H1 (cell line): Measurements from ENCODE around the gene APLP2. TPM values are rescaled to one million over a fixed set of nuclear protein-coding genes. Genes with fewer than 3 reads are reported as not detected.

ENCODE experiments used
- CTCF ChIA-PET: fragments of 300-600 bp; sonication (Branson Sonifier 250); formaldehyde crosslinking; loops from one replicate; lab custom pipeline; 2021; ENCODE audit not compliant: partially characterized antibody; lab: Charles Lee
- POLR2A ChIA-PET: fragments of 300-600 bp; sonication (Branson Sonifier 250); formaldehyde crosslinking; loops from one replicate; lab custom pipeline; 2021; ENCODE audit warnings: inconsistent platforms; ENCODE audit not compliant: partially characterized antibody; lab: Charles Lee
- DNase-seq, 2 experiments: peaks; one replicate each; pipeline versions ENCODE4 v3.0.0 to v3.0.0-alpha.2; 2010 to 2022; ENCODE audit warnings: low spot score in 2 of 2, low read depth in 1 of 2, mixed read lengths in 1 of 2
- FAIRE-seq: peaks from 2 replicates; lab custom pipeline; 2011; peaks lifted over from hg19 to GRCh38; lab: Jason Lieb, UNC
- H2AFZ ChIP-seq: 2 replicates; pipeline ENCODE4 v1.8.1; 2012; ENCODE audit warnings: low read length, inconsistent platforms
- H2AK5ac ChIP-seq: 2 replicates; pipeline ENCODE4 v1.6.1; 2013; ENCODE audit warnings: low read depth, low read length
- H2BK120ac ChIP-seq: replicated peaks from 2 replicates; pipeline ENCODE3; 2013; ENCODE audit warnings: low read depth, low read length, inconsistent platforms
- H2BK12ac ChIP-seq: 2 replicates; pipeline ENCODE4 v1.6.1; 2013; ENCODE audit warnings: low read depth, low read length
- H2BK15ac ChIP-seq: 2 replicates; pipeline ENCODE4 v1.6.1; 2013; ENCODE audit warnings: low read length
- H2BK20ac ChIP-seq: 2 replicates; pipeline ENCODE4 v1.6.1; 2013; ENCODE audit warnings: low read length
- H2BK5ac ChIP-seq: 2 replicates; pipeline ENCODE4 v1.6.1; 2013; ENCODE audit warnings: low read depth, low read length
- H3K14ac ChIP-seq: 2 replicates; pipeline ENCODE4 v1.6.1; 2013; ENCODE audit warnings: inconsistent platforms; ENCODE audit not compliant: insufficient read length
- H3K18ac ChIP-seq: 2 replicates; pipeline ENCODE4 v1.6.1; 2013; ENCODE audit warnings: low read length; ENCODE audit errors: extremely low read depth
- H3K23ac ChIP-seq: 2 replicates; pipeline ENCODE4 v1.6.1; 2013; ENCODE audit warnings: inconsistent platforms; ENCODE audit not compliant: insufficient read length
- H3K23me2 ChIP-seq: 2 replicates; pipeline ENCODE4 v1.6.1; 2013; ENCODE audit warnings: low read depth, low read length
- H3K27ac ChIP-seq: 2 replicates; pipeline ENCODE4 v1.6.1; 2011; ENCODE audit warnings: low read depth, low read length, inconsistent platforms
- H3K27me3 ChIP-seq, 4 experiments: replicated peaks in 1 of 4; 1 replicate in 1 of 4; 2 replicates in 3 of 4; pipeline versions ENCODE4 v1.6.1 to v1.8.1; 2011 to 2013; ENCODE audit warnings: low read length in 3 of 4, mild to moderate bottlenecking in 3 of 4, inconsistent platforms in 2 of 4, mixed read lengths in 2 of 4, moderate library complexity in 1 of 4; ENCODE audit not compliant: control insufficient read depth in 3 of 4, insufficient read depth in 3 of 4; ENCODE audit errors: extremely low read depth in 1 of 4
- H3K36me3 ChIP-seq, 4 experiments: 2 replicates each; pipeline versions ENCODE4 v1.6.1 to v1.8.1; 2011 to 2013; ENCODE audit warnings: mild to moderate bottlenecking in 4 of 4, low read length in 3 of 4, moderate library complexity in 2 of 4, control low read depth in 1 of 4, inconsistent platforms in 1 of 4; ENCODE audit not compliant: insufficient read depth in 4 of 4, control insufficient read depth in 2 of 4
- H3K4ac ChIP-seq: replicated peaks from 2 replicates; pipeline ENCODE3; 2013; ENCODE audit warnings: low read length, low read depth, mixed read lengths, inconsistent platforms; ENCODE audit not compliant: insufficient read length
- H3K4me1 ChIP-seq, 4 experiments: replicated peaks in 1 of 4; 1 replicate in 1 of 4; 2 replicates in 3 of 4; pipeline versions ENCODE4 v1.6.1 to v1.8.1; 2011 to 2013; ENCODE audit warnings: low read length in 3 of 4, inconsistent platforms in 2 of 4, mixed read lengths in 1 of 4; ENCODE audit not compliant: insufficient read depth in 4 of 4, control insufficient read depth in 3 of 4
- H3K4me2 ChIP-seq, 2 experiments: 2 replicates each; pipeline versions ENCODE4 v1.6.1 to v1.8.1; 2011 to 2013; ENCODE audit warnings: low read depth in 2 of 2, low read length in 2 of 2, control low read depth in 1 of 2, inconsistent platforms in 1 of 2, mild to moderate bottlenecking in 1 of 2; ENCODE audit not compliant: insufficient read depth in 1 of 2
- H3K4me3 ChIP-seq, 4 experiments: fragments of 200-600, 300-600 bp in 1 of 4; sonication (generic), shearing (Covaris generic), sonication (Bioruptor Twin) in 1 of 4; 2 replicates each; pipeline versions ENCODE4 v1.5.1 to v1.8.1; 2011 to 2016; ENCODE audit warnings: low read length in 4 of 4, low read depth in 3 of 4, control low read depth in 2 of 4, inconsistent platforms in 2 of 4, mild to moderate bottlenecking in 2 of 4, mixed read lengths in 1 of 4, moderate library complexity in 1 of 4; ENCODE audit not compliant: insufficient read depth in 2 of 4; ENCODE audit errors: extremely low read depth in 1 of 4
- H3K56ac ChIP-seq: replicated peaks from 2 replicates; pipeline ENCODE3; 2013; ENCODE audit warnings: low read depth, mild to moderate bottlenecking, mixed read lengths, low read length, inconsistent platforms; ENCODE audit not compliant: insufficient read length
- H3K79me1 ChIP-seq: 2 replicates; pipeline ENCODE4 v1.6.1; 2013; ENCODE audit warnings: low read depth, low read length, control low read depth
- H3K79me2 ChIP-seq, 2 experiments: 2 replicates each; pipeline versions ENCODE4 v1.6.1 to v1.8.1; 2012 to 2013; ENCODE audit warnings: low read length in 2 of 2, mild to moderate bottlenecking in 2 of 2, inconsistent platforms in 1 of 2; ENCODE audit not compliant: insufficient read depth in 2 of 2, control insufficient read depth in 1 of 2
- H3K9ac ChIP-seq, 4 experiments: replicated peaks in 1 of 4; 1 replicate in 1 of 4; 2 replicates in 3 of 4; pipeline versions ENCODE4 v1.6.1 to v1.8.1; 2011 to 2013; ENCODE audit warnings: low read depth in 3 of 4, low read length in 3 of 4, control low read depth in 2 of 4, mild to moderate bottlenecking in 2 of 4, moderate library complexity in 2 of 4, inconsistent platforms in 1 of 4; ENCODE audit errors: extremely low read depth in 1 of 4
- H3K9me3 ChIP-seq, 2 experiments: 2 replicates each; pipeline versions ENCODE4 v1.6.1 to v1.8.1; 2012 to 2013; ENCODE audit warnings: mild to moderate bottlenecking in 2 of 2, moderate library complexity in 2 of 2, control low read depth in 1 of 2, inconsistent platforms in 1 of 2, low read depth in 1 of 2, low read length in 1 of 2, mixed read lengths in 1 of 2; ENCODE audit not compliant: insufficient read depth in 2 of 2
- H4K20me1 ChIP-seq, 2 experiments: replicated peaks in 1 of 2; 2 replicates each; pipeline versions ENCODE3 to v1.8.1; 2011 to 2013; ENCODE audit warnings: inconsistent platforms in 2 of 2, low read length in 2 of 2, mild to moderate bottlenecking in 1 of 2; ENCODE audit not compliant: insufficient read depth in 2 of 2, control insufficient read depth in 1 of 2
- H4K5ac ChIP-seq: 2 replicates; pipeline ENCODE4 v1.6.1; 2013; ENCODE audit warnings: low read length, low read depth, mixed read lengths, inconsistent platforms; ENCODE audit not compliant: insufficient read length
- H4K8ac ChIP-seq: 2 replicates; pipeline ENCODE4 v1.8.0; 2013; ENCODE audit warnings: mild to moderate bottlenecking, moderate library complexity, low read length, inconsistent platforms; ENCODE audit not compliant: insufficient read depth; ENCODE audit errors: extremely low read depth
- H4K91ac ChIP-seq: replicated peaks from 2 replicates; pipeline ENCODE3; 2013; ENCODE audit warnings: low read length, mixed read lengths, inconsistent platforms; ENCODE audit not compliant: insufficient read length
- ATF2 ChIP-seq: IDR thresholded peaks from 2 replicates; pipeline ENCODE4 v1.6.1; 2012; ENCODE audit warnings: low read length, inconsistent platforms
- CBX8 ChIP-seq: fragments of 300-800, 300-1000 bp; sonication (generic); IDR thresholded peaks from 2 replicates; pipeline ENCODE4 v1.7.1; 2016; ENCODE audit warnings: low read depth, low read length, borderline replicate concordance
- E2F6 ChIP-seq: IDR thresholded peaks from 2 replicates; pipeline ENCODE4 v1.6.1; 2012; ENCODE audit warnings: inconsistent platforms
- RFX5 ChIP-seq: IDR thresholded peaks from 2 replicates; pipeline ENCODE4 v1.6.1; 2011; ENCODE audit warnings: low read depth, low read length, improper control_type of control experiment, borderline replicate concordance
- TAF7 ChIP-seq: optimal IDR thresholded peaks from 2 replicates; pipeline ENCODE3; 2011; ENCODE audit warnings: low read depth, mild to moderate bottlenecking, inconsistent platforms, low read length, moderate library complexity, borderline replicate concordance
- WGBS, 2 experiments: shearing (Covaris generic) in 1 of 2; methylation state at CpG; one replicate each; pipeline versions ENCODE4 v1.1.6 to v1.1.7; 2013 to 2015; ENCODE audit warnings: low lambda C conversion rate in 2 of 2, mixed read lengths in 2 of 2, inconsistent platforms in 1 of 2, low coverage in 1 of 2, missing lambda C conversion rate in 1 of 2; ENCODE audit not compliant: insufficient replicate concordance in 2 of 2, insufficient coverage in 1 of 2, insufficient read length in 1 of 2; ENCODE audit errors: extremely low coverage in 1 of 2, missing lambda C conversion rate in 1 of 2; 5-methylcytosine and 5-hydroxymethylcytosine counted together
- polyA plus RNA-seq, 7 experiments: library from polyadenylated mRNA; depleted of rRNA in 3 of 7; stranded (reverse) in 5 of 7; unstranded in 2 of 7; fragments of >200 nt in 5 of 7; fragments of 200-250 nt in 2 of 7; gene quantifications; 1 replicate in 5 of 7; 2 replicates in 1 of 7; 4 replicates in 1 of 7; pipeline versions ENCODE4 v1.2.1 to v1.2.3, GENCODE V29; 2011 to 2013; ENCODE audit warnings: missing spikeins in 2 of 7, mixed read lengths in 2 of 7
- total RNA-seq: library from RNA; stranded (reverse); fragmentation: NEBNext Ultra II Directional; extraction: Animal tissue kit (Norgen Biotek cat#: 25700); gene quantifications from 2 replicates; pipeline ENCODE4 v1.2.1, GENCODE V29; 2021

APLP2 gene
- total and polyA plus RNA-seq, 2 of the 8 experiments (the other 6 are each of a cell fraction or from before 2014, with no cell fraction given), result 222 to 315 TPM

- Histone ChIP-seq H3K27ac (no peak overlapping the region), H2BK120ac (no peak overlapping the region), H4K20me1 (no peaks in the 10 kb centered on the region), H3K14ac (no peak overlapping the region), H2BK12ac (no peak overlapping the region), H2BK20ac (0 out of 2 replicates have a peak overlapping the region, but pooled peaks have one; percentile 13), H3K9me3 (no peaks in the 10 kb centered on the region), H3K18ac (peak overlapping the region; percentile 15; the same call in 1 of the 2 replicates), H3K36me3 (no peaks in the 10 kb centered on the region), H2AFZ (no peak overlapping the region), H3K27me3 (no peaks in the 10 kb centered on the region), H2BK5ac (no peak overlapping the region), H3K4me1 (peaks cover 0 to 3% (median 1%) of the 10 kb centered on the region in 4 experiments; a peak in 2 of 7 replicates), H4K5ac (no peak overlapping the region), H3K4ac (no peak overlapping the region), H4K8ac (no peak overlapping the region), H3K56ac (no peak overlapping the region)
- FAIRE-seq (no peak), DNase-seq (no peak)
- CTCF ChIA-PET, result interaction anchor here (0.6 to 1.4 kb wide), 5 partner anchors 13 to 942 kb away, joined by 3 to 5 read pairs (median 3); no protein-coding TSS in a partner anchor
- WGBS, 2 experiments, result 89% methylated on average over 3 of the region's 3 CpGs; no CpG with 5 or more reads in 1 of the 2 experiments
- POLR2A ChIA-PET, result interaction anchor here (1.4 kb wide), 1 partner anchor 34 kb away, joined by 4 read pairs; no protein-coding TSS in a partner anchor
- TF ChIP-seq E2F6 (no peak), ATF2 (no peak), TAF7 (no peak), RFX5 (no peak), CBX8 (no peak)
- TF ChIP-seq, all 59 proteins: peak for 0
- Histone ChIP-seq H3K23me2 (no peaks in the 10 kb centered on the region), H3K9ac (no peak overlapping the region), H3K4me3 (no peak overlapping the region), H4K91ac (no peak overlapping the region), H3K4me2 (no peak overlapping the region; a peak in 1 of 4 replicates), H3K79me2 (no peaks in the 10 kb centered on the region), H2BK15ac (no peak overlapping the region), H3K23ac (no peak overlapping the region), H2AK5ac (no peak overlapping the region), H3K79me1 (no peaks in the 10 kb centered on the region)
These were observed 32.6 kb upstream of the APLP2 start for GRCh38 chr11:130037058-130037457.
